ENCODE data around the gene MVB12B.

The MVB12B gene

GRCh38 chr9:126488310-126488709, 161.7 kb downstream of the MVB12B start:
- no peak for DNase-seq (ENCODE audit: low read depth in 1 of 2, low spot score in 1 of 2)

- no peak for DNase-seq (ENCODE audit: low read depth in 1 of 2, low spot score in 1 of 2)
Observed at GRCh38 chr9:126488881-126489404, 162.3 kb downstream of the MVB12B start.

GRCh38 chr9:126489581-126490213, 163.1 kb downstream of the MVB12B start:
- DNase-seq (ENCODE audit: low read depth in 1 of 2, low spot score in 1 of 2): no peak

GRCh38 chr9:126490214-126490631, 163.6 kb downstream of the MVB12B start:
- no peak for DNase-seq (ENCODE audit: low read depth in 1 of 2, low spot score in 1 of 2)

GRCh38 chr9:126490871-126491567, 164.4 kb downstream of the MVB12B start:
- DNase-seq (ENCODE audit: low read depth in 1 of 2, low spot score in 1 of 2): peak in 1 of 2 donors; percentile 58

GRCh38 chr9:126491568-126491879, 164.9 kb downstream of the MVB12B start:
- DNase-seq (ENCODE audit: low read depth in 1 of 2, low spot score in 1 of 2): no peak

- no peak for DNase-seq (ENCODE audit: low read depth in 1 of 2, low spot score in 1 of 2)
Observed at GRCh38 chr9:126491949-126492348, 165.3 kb downstream of the MVB12B start.

GRCh38 chr9:126494264-126494663, 167.6 kb downstream of the MVB12B start:
- no peak for DNase-seq (ENCODE audit: low read depth in 1 of 2, low spot score in 1 of 2)

GRCh38 chr9:126494746-126495145, 168.1 kb downstream of the MVB12B start:
- DNase-seq (ENCODE audit: low read depth in 1 of 2, low spot score in 1 of 2): no peak

- no peak for DNase-seq (ENCODE audit: low read depth in 1 of 2, low spot score in 1 of 2)
Observed at GRCh38 chr9:126495411-126496180, 169.0 kb downstream of the MVB12B start.

- no peak for DNase-seq (ENCODE audit: low read depth in 1 of 2, low spot score in 1 of 2)
Observed at GRCh38 chr9:126496181-126496576, 169.6 kb downstream of the MVB12B start.

- DNase-seq (ENCODE audit: low read depth in 1 of 2, low spot score in 1 of 2): no peak
Observed at GRCh38 chr9:126496781-126497659, 170.4 kb downstream of the MVB12B start.

- no peak for DNase-seq (ENCODE audit: low read depth in 1 of 2, low spot score in 1 of 2)
Observed at GRCh38 chr9:126497660-126498275, 171.1 kb downstream of the MVB12B start.

GRCh38 chr9:126498331-126498730, 171.7 kb downstream of the MVB12B start:
- DNase-seq (ENCODE audit: low read depth in 1 of 2, low spot score in 1 of 2): no peak

- DNase-seq (ENCODE audit: low read depth in 1 of 2, low spot score in 1 of 2): peak in 1 of 2 donors; percentile 43
Observed at GRCh38 chr9:126499005-126499910, 172.6 kb downstream of the MVB12B start.

GRCh38 chr9:126499911-126500599, 173.4 kb downstream of the MVB12B start:
- DNase-seq (ENCODE audit: low read depth in 1 of 2, low spot score in 1 of 2): no peak

GRCh38 chr9:126500600-126501382, 174.2 kb downstream of the MVB12B start:
- peak; percentile 55 to 62 for DNase-seq (ENCODE audit: low read depth in 1 of 2, low spot score in 1 of 2)

Measured in activated CD4-positive, alpha-beta T cell treated with anti-CD3 and anti-CD28 coated beads, Interleukin-2, amount 50 U/mL, for 24 hours (primary cell).